CD4-positive, alpha-beta T cell treated with Interferon alpha-2 for 1 hour (primary cell): ENCODE measurements around the gene DENND4B.

Experiments
- DNase-seq, 2 donors: peaks; one replicate each; pipeline ENCODE4 v3.0.0-alpha.2; 2020 to 2022

Gene DENND4B

GRCh38 chr1:153945795-153946621 lies 510 bp downstream of the DENND4B start:
- peak; percentile 86 to 93 for DNase-seq

GRCh38 chr1:153945131-153945794 lies 1.3 kb downstream of the DENND4B start:
- DNase-seq: peak; percentile 88

GRCh38 chr1:153944827-153945117 lies 1.7 kb downstream of the DENND4B start:
- DNase-seq: no peak

GRCh38 chr1:153944005-153944826 lies 2.3 kb downstream of the DENND4B start:
- DNase-seq: peak; percentile 34 to 54

- DNase-seq: no peak
These were observed 3.6 kb downstream of the DENND4B start for GRCh38 chr1:153942766-153943549.

- no peak for DNase-seq
These were observed 4.4 kb downstream of the DENND4B start for GRCh38 chr1:153941826-153942725.

GRCh38 chr1:153940756-153941155 lies 5.8 kb downstream of the DENND4B start:
- DNase-seq: no peak

GRCh38 chr1:153939476-153939875 lies 7.0 kb downstream of the DENND4B start:
- no peak for DNase-seq

- no peak for DNase-seq
These were observed 7.5 kb downstream of the DENND4B start for GRCh38 chr1:153938996-153939395.

GRCh38 chr1:153937331-153937730 lies 9.2 kb downstream of the DENND4B start:
- no peak for DNase-seq

- no peak for DNase-seq
These were observed 10.3 kb downstream of the DENND4B start for GRCh38 chr1:153936011-153936802.

- no peak for DNase-seq
These were observed 11.8 kb downstream of the DENND4B start for GRCh38 chr1:153934746-153935145.

- DNase-seq: no peak
These were observed 12.6 kb downstream of the DENND4B start for GRCh38 chr1:153933955-153934354.

GRCh38 chr1:153933430-153933829 lies 13.1 kb downstream of the DENND4B start:
- DNase-seq: no peak

- DNase-seq: no peak
These were observed 14.1 kb downstream of the DENND4B start for GRCh38 chr1:153932156-153933131.

- no peak for DNase-seq
These were observed 16.3 kb downstream of the DENND4B start for GRCh38 chr1:153929981-153930948.

- no peak for DNase-seq
These were observed 17.1 kb downstream of the DENND4B start for GRCh38 chr1:153929426-153929825.

GRCh38 chr1:153928791-153929341 lies 17.7 kb downstream of the DENND4B start:
- DNase-seq: no peak
